SK-N-SH (cell line): Measurements from ENCODE around the gene VGLL4. TPM values are rescaled to one million over a fixed set of nuclear protein-coding genes. Genes with fewer than 3 reads are reported as not detected.
A peak's percentile ranks its signal among the peaks of the same experiment; 100 is the strongest.

ENCODE experiments used
- CTCF ChIA-PET: fragments of 300-600, 350-600 bp; formaldehyde crosslinking; extraction: SDS; loops from one replicate; lab custom pipeline; 2021; lab: Yijun Ruan, JAX
- POLR2A ChIA-PET: fragments of 350-600 bp; sonication (Branson Sonifier 250); formaldehyde crosslinking; extraction: SDS; loops from one replicate; lab custom pipeline; 2020; ENCODE audit warnings: antibody characterized with exemption, inconsistent platforms; lab: Yijun Ruan, JAX
- DNase-seq: peaks from one replicate; pipeline ENCODE4 v3.0.0; 2012
- H2AFZ ChIP-seq: fragments of 200-600 bp; sonication (generic); 2 replicates; pipeline ENCODE4 v1.8.1; 2016; ENCODE audit warnings: antibody characterized with exemption, mild to moderate bottlenecking, low read depth
- H3F3A ChIP-seq: fragments of 200-600 bp; sonication (generic); replicated peaks from 2 replicates; pipeline ENCODE3; 2016; ENCODE audit warnings: antibody characterized with exemption, mild to moderate bottlenecking; ENCODE audit not compliant: insufficient read depth
- H3K27ac ChIP-seq, 2 experiments: fragments of 200-500 bp in 1 of 2; fragments of 200-600 bp in 1 of 2; sonication (Bioruptor generic) in 1 of 2; sonication (generic), shearing (Covaris generic) in 1 of 2; 2 replicates each; pipeline versions ENCODE4 v1.5.1 to v1.6.1; 2014 to 2016; ENCODE audit warnings: low read depth in 2 of 2, inconsistent platforms in 1 of 2, low read length in 1 of 2, mild to moderate bottlenecking in 1 of 2, mixed read lengths in 1 of 2
- H3K27me3 ChIP-seq: fragments of 200-600 bp; sonication (generic), shearing (Covaris generic); 2 replicates; pipeline ENCODE4 v1.6.1; 2016; ENCODE audit warnings: mixed run types; ENCODE audit not compliant: insufficient read depth
- H3K36me3 ChIP-seq, 2 experiments: fragments of 200-500 bp in 1 of 2; fragments of 200-600 bp in 1 of 2; sonication (Bioruptor generic) in 1 of 2; sonication (generic) in 1 of 2; replicated peaks in 1 of 2; 2 replicates each; pipeline versions ENCODE3 to v1.5.1; 2014 to 2016; ENCODE audit warnings: low read length in 1 of 2, mild to moderate bottlenecking in 1 of 2; ENCODE audit not compliant: insufficient read depth in 2 of 2, control insufficient read depth in 1 of 2
- H3K4me1 ChIP-seq, 2 experiments: fragments of 200-500 bp in 1 of 2; fragments of 200-600 bp in 1 of 2; sonication (Bioruptor generic) in 1 of 2; sonication (generic), shearing (Covaris generic) in 1 of 2; 2 replicates each; pipeline versions ENCODE4 v1.5.1 to v1.6.1; 2014 to 2016; ENCODE audit warnings: low read depth in 1 of 2, low read length in 1 of 2, mixed run types in 1 of 2; ENCODE audit not compliant: insufficient read depth in 2 of 2, control insufficient read depth in 1 of 2
- H3K4me2 ChIP-seq: fragments of 200-600 bp; sonication (generic), shearing (Covaris generic); 2 replicates; pipeline ENCODE4 v1.6.1; 2017; ENCODE audit warnings: mixed run types
- H3K4me3 ChIP-seq, 2 experiments: fragments of 200-500 bp in 1 of 2; fragments of 200-600 bp in 1 of 2; sonication (Bioruptor generic) in 1 of 2; sonication (generic), shearing (Covaris generic) in 1 of 2; 2 replicates each; pipeline versions ENCODE4 v1.5.1 to v1.8.1; 2014 to 2016; ENCODE audit warnings: low read depth in 2 of 2, inconsistent platforms in 1 of 2, low read length in 1 of 2, mild to moderate bottlenecking in 1 of 2, mixed read lengths in 1 of 2, moderate library complexity in 1 of 2
- H3K79me2 ChIP-seq: fragments of 200-600 bp; sonication (generic); 2 replicates; pipeline ENCODE4 v1.8.1; 2017; ENCODE audit warnings: mild to moderate bottlenecking; ENCODE audit not compliant: insufficient read depth
- H3K9ac ChIP-seq: fragments of 200-600 bp; sonication (generic); 2 replicates; pipeline ENCODE4 v1.6.1; 2017; ENCODE audit warnings: mixed run types
- H3K9me2 ChIP-seq: fragments of 200-600 bp; sonication (generic); 2 replicates; pipeline ENCODE4 v1.6.1; 2017; ENCODE audit warnings: mixed run types
- H3K9me3 ChIP-seq: fragments of 200-600 bp; sonication (generic); 2 replicates; pipeline ENCODE4 v1.6.1; 2017; ENCODE audit warnings: mixed run types, mild to moderate bottlenecking, moderate library complexity
- H4K20me1 ChIP-seq: fragments of 200-600 bp; sonication (generic); 2 replicates; pipeline ENCODE4 v1.6.1; 2017; ENCODE audit warnings: mild to moderate bottlenecking, mixed run types; ENCODE audit not compliant: insufficient read depth
- CHD2 ChIP-seq: fragments of 150-350 bp; IDR thresholded peaks from 2 replicates; pipeline ENCODE4 v1.6.1; 2018; ENCODE audit warnings: low read length; ENCODE audit not compliant: partially characterized antibody
- EZH2phosphoT487 ChIP-seq: fragments of 200-600 bp; sonication (generic); IDR thresholded peaks from 2 replicates; pipeline ENCODE4 v1.6.1; 2017; ENCODE audit warnings: low read depth, mixed run types, mild to moderate bottlenecking, antibody characterized with exemption, moderate library complexity, borderline replicate concordance
- FOSL2 ChIP-seq: IDR thresholded peaks from 2 replicates; pipeline ENCODE4 v1.4.0; 2012; ENCODE audit warnings: low read depth, mild to moderate bottlenecking, moderate library complexity, borderline replicate concordance
- FOXJ3 ChIP-seq: sonication (generic); formaldehyde crosslinking; IDR thresholded peaks from 2 replicates; pipeline ENCODE4 v1.5.1; 2020; ENCODE audit warnings: mild to moderate bottlenecking, missing genetic modification reagents
- GATA2 ChIP-seq: sonication (generic); formaldehyde crosslinking; IDR thresholded peaks from 2 replicates; pipeline ENCODE4 v1.5.0; 2020; ENCODE audit warnings: mild to moderate bottlenecking, missing genetic modification reagents
- NRF1 ChIP-seq: IDR thresholded peaks from 2 replicates; pipeline ENCODE4 v1.6.1; 2012; ENCODE audit warnings: low read depth, mild to moderate bottlenecking, low read length
- RAD21 ChIP-seq: IDR thresholded peaks from 2 replicates; pipeline ENCODE4 v1.6.1; 2012; ENCODE audit warnings: mild to moderate bottlenecking, low read length
- RFX5 ChIP-seq: IDR thresholded peaks from 2 replicates; pipeline ENCODE4 v1.6.1; 2012; ENCODE audit warnings: mild to moderate bottlenecking, improper control_type of control experiment, low read length
- SIN3A ChIP-seq: IDR thresholded peaks from 2 replicates; pipeline ENCODE4 v1.6.1; 2012; ENCODE audit warnings: low read depth, mild to moderate bottlenecking, low read length, moderate library complexity, borderline replicate concordance
- SMC3 ChIP-seq: IDR thresholded peaks from 2 replicates; pipeline ENCODE4 v1.6.1; 2012; ENCODE audit warnings: low read depth, low read length, improper control_type of control experiment
- WGBS: methylation state at CpG from one replicate; pipeline ENCODE4 v1.1.6; 2017; ENCODE audit warnings: low lambda C conversion rate; 5-methylcytosine and 5-hydroxymethylcytosine counted together
- polyA plus RNA-seq, 3 experiments: library from polyadenylated mRNA; depleted of rRNA; stranded (reverse); fragments of >200 nt; gene quantifications; 2 replicates each; pipeline ENCODE4 v1.2.3, GENCODE V29; 2012
- TF ChIP-seq, protein P1 (sequence below): IDR thresholded peaks from 2 replicates; pipeline ENCODE4 v1.6.1; 2012; ENCODE audit warnings: mild to moderate bottlenecking, low read depth, low read length, moderate library complexity
- TF ChIP-seq, protein P2 (sequence below): IDR thresholded peaks from 2 replicates; pipeline ENCODE4 v1.4.0; 2012; ENCODE audit warnings: low read depth
- TF ChIP-seq, protein P3 (sequence below): fragments of 200-600 bp; sonication (generic); IDR thresholded peaks from 2 replicates; pipeline ENCODE4 v1.6.1; 2017; ENCODE audit warnings: antibody characterized with exemption, mild to moderate bottlenecking, moderate library complexity
- TF ChIP-seq, protein P4 (sequence below): IDR thresholded peaks from 2 replicates; pipeline ENCODE4 v1.4.0; 2012; ENCODE audit warnings: low read depth, borderline replicate concordance

VGLL4 gene
- polyA plus RNA-seq, 1 of the 3 experiments (the other 2 are of a cell fraction), result 48.9 TPM

DNA sequence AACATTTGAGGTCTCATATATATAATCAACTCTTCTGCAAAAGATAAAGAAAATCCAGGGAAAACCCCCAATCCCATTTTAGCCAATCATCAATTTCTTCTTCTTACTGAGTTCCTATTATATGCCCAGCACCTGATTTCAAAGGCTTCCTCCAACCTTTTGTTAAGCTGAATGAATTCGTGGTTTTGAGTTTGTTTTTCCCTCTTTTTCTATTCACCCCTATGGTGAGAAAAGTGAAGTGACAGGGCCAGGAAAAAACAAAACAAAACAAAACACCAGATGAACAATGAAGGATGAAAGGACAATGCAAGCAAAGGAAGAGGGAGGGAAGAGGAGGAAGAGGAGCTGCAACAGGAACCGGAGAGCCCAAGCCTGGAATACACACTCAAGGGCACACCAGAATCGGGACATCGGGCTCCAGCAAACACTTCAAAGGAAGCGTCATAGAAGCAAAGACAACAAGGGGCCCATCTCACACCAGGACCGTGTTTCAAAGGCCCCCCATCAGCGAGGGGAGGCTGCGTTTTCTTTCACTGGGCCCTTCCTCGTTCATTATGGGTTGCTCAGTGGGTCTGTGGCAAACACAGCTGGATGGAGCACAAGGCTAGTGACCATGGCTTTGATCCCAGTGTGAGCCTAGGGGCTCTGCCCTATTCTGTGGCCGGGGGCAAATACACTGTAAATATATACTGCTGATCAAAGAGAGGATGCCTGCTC is 50.2 kb downstream of the VGLL4 start:
- no peak for TF ChIP-seq RAD21
- TF ChIP-seq, protein P1, sequence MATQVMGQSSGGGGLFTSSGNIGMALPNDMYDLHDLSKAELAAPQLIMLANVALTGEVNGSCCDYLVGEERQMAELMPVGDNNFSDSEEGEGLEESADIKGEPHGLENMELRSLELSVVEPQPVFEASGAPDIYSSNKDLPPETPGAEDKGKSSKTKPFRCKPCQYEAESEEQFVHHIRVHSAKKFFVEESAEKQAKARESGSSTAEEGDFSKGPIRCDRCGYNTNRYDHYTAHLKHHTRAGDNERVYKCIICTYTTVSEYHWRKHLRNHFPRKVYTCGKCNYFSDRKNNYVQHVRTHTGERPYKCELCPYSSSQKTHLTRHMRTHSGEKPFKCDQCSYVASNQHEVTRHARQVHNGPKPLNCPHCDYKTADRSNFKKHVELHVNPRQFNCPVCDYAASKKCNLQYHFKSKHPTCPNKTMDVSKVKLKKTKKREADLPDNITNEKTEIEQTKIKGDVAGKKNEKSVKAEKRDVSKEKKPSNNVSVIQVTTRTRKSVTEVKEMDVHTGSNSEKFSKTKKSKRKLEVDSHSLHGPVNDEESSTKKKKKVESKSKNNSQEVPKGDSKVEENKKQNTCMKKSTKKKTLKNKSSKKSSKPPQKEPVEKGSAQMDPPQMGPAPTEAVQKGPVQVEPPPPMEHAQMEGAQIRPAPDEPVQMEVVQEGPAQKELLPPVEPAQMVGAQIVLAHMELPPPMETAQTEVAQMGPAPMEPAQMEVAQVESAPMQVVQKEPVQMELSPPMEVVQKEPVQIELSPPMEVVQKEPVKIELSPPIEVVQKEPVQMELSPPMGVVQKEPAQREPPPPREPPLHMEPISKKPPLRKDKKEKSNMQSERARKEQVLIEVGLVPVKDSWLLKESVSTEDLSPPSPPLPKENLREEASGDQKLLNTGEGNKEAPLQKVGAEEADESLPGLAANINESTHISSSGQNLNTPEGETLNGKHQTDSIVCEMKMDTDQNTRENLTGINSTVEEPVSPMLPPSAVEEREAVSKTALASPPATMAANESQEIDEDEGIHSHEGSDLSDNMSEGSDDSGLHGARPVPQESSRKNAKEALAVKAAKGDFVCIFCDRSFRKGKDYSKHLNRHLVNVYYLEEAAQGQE, result no peak
- no peak for TF ChIP-seq FOXJ3 (CRISPR knock-in tag)
- TF ChIP-seq SIN3A, result no peak
- TF ChIP-seq, protein P2, sequence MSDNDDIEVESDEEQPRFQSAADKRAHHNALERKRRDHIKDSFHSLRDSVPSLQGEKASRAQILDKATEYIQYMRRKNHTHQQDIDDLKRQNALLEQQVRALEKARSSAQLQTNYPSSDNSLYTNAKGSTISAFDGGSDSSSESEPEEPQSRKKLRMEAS, result no peak
- TF ChIP-seq, protein P3, sequence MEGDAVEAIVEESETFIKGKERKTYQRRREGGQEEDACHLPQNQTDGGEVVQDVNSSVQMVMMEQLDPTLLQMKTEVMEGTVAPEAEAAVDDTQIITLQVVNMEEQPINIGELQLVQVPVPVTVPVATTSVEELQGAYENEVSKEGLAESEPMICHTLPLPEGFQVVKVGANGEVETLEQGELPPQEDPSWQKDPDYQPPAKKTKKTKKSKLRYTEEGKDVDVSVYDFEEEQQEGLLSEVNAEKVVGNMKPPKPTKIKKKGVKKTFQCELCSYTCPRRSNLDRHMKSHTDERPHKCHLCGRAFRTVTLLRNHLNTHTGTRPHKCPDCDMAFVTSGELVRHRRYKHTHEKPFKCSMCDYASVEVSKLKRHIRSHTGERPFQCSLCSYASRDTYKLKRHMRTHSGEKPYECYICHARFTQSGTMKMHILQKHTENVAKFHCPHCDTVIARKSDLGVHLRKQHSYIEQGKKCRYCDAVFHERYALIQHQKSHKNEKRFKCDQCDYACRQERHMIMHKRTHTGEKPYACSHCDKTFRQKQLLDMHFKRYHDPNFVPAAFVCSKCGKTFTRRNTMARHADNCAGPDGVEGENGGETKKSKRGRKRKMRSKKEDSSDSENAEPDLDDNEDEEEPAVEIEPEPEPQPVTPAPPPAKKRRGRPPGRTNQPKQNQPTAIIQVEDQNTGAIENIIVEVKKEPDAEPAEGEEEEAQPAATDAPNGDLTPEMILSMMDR, result no peak
- TF ChIP-seq, protein P4, sequence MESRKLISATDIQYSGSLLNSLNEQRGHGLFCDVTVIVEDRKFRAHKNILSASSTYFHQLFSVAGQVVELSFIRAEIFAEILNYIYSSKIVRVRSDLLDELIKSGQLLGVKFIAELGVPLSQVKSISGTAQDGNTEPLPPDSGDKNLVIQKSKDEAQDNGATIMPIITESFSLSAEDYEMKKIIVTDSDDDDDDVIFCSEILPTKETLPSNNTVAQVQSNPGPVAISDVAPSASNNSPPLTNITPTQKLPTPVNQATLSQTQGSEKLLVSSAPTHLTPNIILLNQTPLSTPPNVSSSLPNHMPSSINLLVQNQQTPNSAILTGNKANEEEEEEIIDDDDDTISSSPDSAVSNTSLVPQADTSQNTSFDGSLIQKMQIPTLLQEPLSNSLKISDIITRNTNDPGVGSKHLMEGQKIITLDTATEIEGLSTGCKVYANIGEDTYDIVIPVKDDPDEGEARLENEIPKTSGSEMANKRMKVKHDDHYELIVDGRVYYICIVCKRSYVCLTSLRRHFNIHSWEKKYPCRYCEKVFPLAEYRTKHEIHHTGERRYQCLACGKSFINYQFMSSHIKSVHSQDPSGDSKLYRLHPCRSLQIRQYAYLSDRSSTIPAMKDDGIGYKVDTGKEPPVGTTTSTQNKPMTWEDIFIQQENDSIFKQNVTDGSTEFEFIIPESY, result no peak
- no peak for TF ChIP-seq CHD2
- no peak for TF ChIP-seq EZH2phosphoT487
- no peak for TF ChIP-seq RFX5
- no peak for TF ChIP-seq GATA2 (CRISPR knock-in tag)
- no peak for TF ChIP-seq SMC3
- no peak for TF ChIP-seq FOSL2
- TF ChIP-seq NRF1, result no peak
- H3K9me2 ChIP-seq, result no peaks in the 10 kb centered on the region
- H3K9ac ChIP-seq, result no peak overlapping the region
- CTCF ChIA-PET, result interaction anchor here (0.9 to 1.2 kb wide), 3 partner anchors 10 to 37 kb away, joined by 3 to 4 read pairs (median 3); no protein-coding TSS in a partner anchor
- peaks cover 70% of the 10 kb centered on the region for H4K20me1 ChIP-seq
- H3K36me3 ChIP-seq, result peaks cover 13 to 14% of the 10 kb centered on the region in 2 experiments
- no peak overlapping the region for H2AFZ ChIP-seq
- WGBS, result 94% methylated on average over 10 of the region's 10 CpGs
- peaks cover 33 to 36% of the 10 kb centered on the region in 2 experiments for H3K4me1 ChIP-seq
- no peak overlapping the region for H3K4me3 ChIP-seq
- H3K79me2 ChIP-seq, result peaks cover 96% of the 10 kb centered on the region
- no peaks in the 10 kb centered on the region for H3K9me3 ChIP-seq
- H3K4me2 ChIP-seq, result no peak overlapping the region
- peak overlapping the region in 1 of 2 experiments; percentile 75; a peak in 1 of 4 replicates for H3K27ac ChIP-seq
- no peaks in the 10 kb centered on the region for H3K27me3 ChIP-seq
- no peak for DNase-seq
- POLR2A ChIA-PET, result no interaction called here
- no peaks in the 10 kb centered on the region for H3F3A ChIP-seq
